GM12878 (cell line): Measurements from ENCODE around the gene ELP4. TPM values are rescaled to one million over a fixed set of nuclear protein-coding genes. Genes with fewer than 3 reads are reported as not detected.

ENCODE experiments used
- ATAC-seq: fragments of 200-7000 bp; cut with Tn5 transposase; 3 replicates; pipeline ENCODE4 v1.9.1; 2020; ENCODE audit warnings: mild to moderate bottlenecking, moderate library complexity
- BruUV-seq: library from RNA; stranded (reverse); fragments of 400-500 nt; replicated peaks from 2 replicates; lab custom pipeline; 2021; lab: Mats Ljungman, UMichigan
- CTCF ChIA-PET: fragments of 300-600 bp; sonication (Branson Sonifier 250); formaldehyde crosslinking; extraction: SDS; loops from one replicate; lab custom pipeline; 2021; ENCODE audit warnings: inconsistent platforms; lab: Yijun Ruan, JAX
- POLR2A ChIA-PET: fragments of 350-600 bp; formaldehyde crosslinking; extraction: SDS; loops from one replicate; lab custom pipeline; 2021; ENCODE audit warnings: inconsistent platforms; lab: Charles Lee
- RAD21 ChIA-PET: fragments of 300-600 bp; sonication (Branson Sonifier 250); formaldehyde crosslinking; loops from one replicate; lab custom pipeline; 2023; ENCODE audit warnings: antibody characterized with exemption; ENCODE audit not compliant: unreplicated experiment; lab: Charles Lee
- SMC1A ChIA-PET: fragments of 300-600 bp; sonication (Branson Sonifier 250); formaldehyde crosslinking; loops from one replicate; lab custom pipeline; 2023; ENCODE audit not compliant: unreplicated experiment, uncharacterized antibody; lab: Charles Lee
- DNase-seq: peaks from one replicate; pipeline ENCODE4 v3.0.0-alpha.2; 2011; ENCODE audit warnings: low read depth, low spot score
- FAIRE-seq: peaks from 3 replicates; lab custom pipeline; 2011; peaks lifted over from hg19 to GRCh38; lab: Jason Lieb, UNC
- H2AFZ ChIP-seq: 2 replicates; pipeline ENCODE4 v1.6.0; 2011; ENCODE audit warnings: low read depth, low read length, control low read depth; ENCODE audit not compliant: control insufficient read depth
- H3K27ac ChIP-seq: 2 replicates; pipeline ENCODE4 v1.5.1; 2011; ENCODE audit warnings: control low read depth; ENCODE audit not compliant: control insufficient read depth, insufficient read depth
- H3K27me3 ChIP-seq, 2 experiments: replicated peaks in 1 of 2; 2 replicates each; pipeline versions ENCODE4 v1.6.0 to v1.6.1; 2011; ENCODE audit warnings: low read length in 1 of 2; ENCODE audit not compliant: control insufficient read depth in 2 of 2, insufficient read depth in 2 of 2
- H3K36me3 ChIP-seq, 2 experiments: 2 replicates each; pipeline ENCODE4 v1.5.1; 2011; ENCODE audit warnings: low read length in 1 of 2; ENCODE audit not compliant: control insufficient read depth in 2 of 2, insufficient read depth in 2 of 2
- H3K4me1 ChIP-seq: 2 replicates; pipeline ENCODE4 v1.6.1; 2011; ENCODE audit warnings: mild to moderate bottlenecking, low read length, moderate library complexity, mixed read lengths; ENCODE audit not compliant: control insufficient read depth, insufficient read depth
- H3K4me2 ChIP-seq: 2 replicates; pipeline ENCODE4 v1.6.0; 2011; ENCODE audit warnings: control low read depth; ENCODE audit not compliant: control insufficient read depth, insufficient read depth
- H3K4me3 ChIP-seq: fragments of 200-600 bp; sonication (generic); 2 replicates; pipeline ENCODE4 v1.5.1; 2016
- H3K79me2 ChIP-seq: 2 replicates; pipeline ENCODE4 v1.6.0; 2011; ENCODE audit warnings: low read length; ENCODE audit not compliant: control insufficient read depth, insufficient read depth
- H3K9ac ChIP-seq: 2 replicates; pipeline ENCODE4 v1.8.0; 2011; ENCODE audit warnings: low read length, control low read depth, mixed read lengths; ENCODE audit not compliant: control insufficient read depth, insufficient read depth
- H3K9me3 ChIP-seq: replicated peaks from 3 replicates; pipeline ENCODE4 v1.5.1; 2011; ENCODE audit warnings: mild to moderate bottlenecking, low read length; ENCODE audit not compliant: control insufficient read depth, insufficient read depth
- H4K20me1 ChIP-seq: 2 replicates; pipeline ENCODE4 v1.6.0; 2011; ENCODE audit not compliant: control insufficient read depth, insufficient read depth
- ATF2 ChIP-seq: IDR thresholded peaks from 2 replicates; pipeline ENCODE4 v1.6.1; 2012; ENCODE audit warnings: low read length, inconsistent platforms
- RELB ChIP-seq: fragments of 450-650 bp; IDR thresholded peaks from 2 replicates; pipeline ENCODE4 v1.6.1; 2017; ENCODE audit warnings: low read depth, mild to moderate bottlenecking, moderate library complexity
- TARDBP ChIP-seq: IDR thresholded peaks from 2 replicates; pipeline ENCODE4 v1.6.1; 2016; ENCODE audit warnings: borderline replicate concordance
- in situ Hi-C: fragments of 300-500 bp; cut with MboI; formaldehyde crosslinking; loops from 9 replicates; pipeline ENCODE4 v1.14.3; 2018; ENCODE audit warnings: mixed read lengths
- intact Hi-C: fragments of 100-400 bp; cut with micrococcal nuclease; formaldehyde crosslinking; loops from one replicate; pipeline ENCODE4 v1.14.2; 2022; ENCODE audit not compliant: unreplicated experiment
- polyA plus RNA-seq, 11 experiments: library from polyadenylated mRNA; depleted of rRNA in 4 of 11; unstranded in 6 of 11; stranded (reverse) in 5 of 11; fragments of >200 nt; fragmentation: Nextera tagmentation in 4 of 11; fragmentation: Illumina TruSeq in 1 of 11; extraction: Ambion mirVana in 4 of 11; extraction: Trizol in 1 of 11; gene quantifications; 1 replicate in 1 of 11; 2 replicates in 10 of 11; pipeline versions ENCODE4 v1.2.1 to v1.2.3, GENCODE V29; 2011 to 2016; ENCODE audit warnings: inconsistent platforms in 2 of 11, missing spikeins in 2 of 11, low read depth in 1 of 11
- total RNA-seq, 4 experiments: library from RNA; depleted of rRNA in 3 of 4; stranded (reverse); fragments of >200 nt in 3 of 4; fragmentation: Illumina TruSeq in 1 of 4; extraction: Trizol in 1 of 4; gene quantifications; 2 replicates each; pipeline versions ENCODE4 v1.2.1 to v1.2.3, GENCODE V29; 2013 to 2021

ELP4 gene
- total and polyA plus RNA-seq, 10 of the 15 experiments (the other 5 are each of a cell fraction or from before 2014, with no cell fraction given): 17.7 to 36.1 (median 27.0) TPM

GRCh38 chr11:31763296-31763695, 253.7 kb downstream of the ELP4 start:
- BruUV-seq: no TSS peak
- CTCF ChIA-PET: interaction anchor here (0.7 to 0.9 kb wide), 3 partner anchors 14 to 122 kb away, joined by 3 read pairs; no protein-coding TSS in a partner anchor

More at GRCh38 chr11:31763296-31763695, 253.7 kb downstream of the ELP4 start:
- intact Hi-C loops: no loop called here
- H3K27me3 ChIP-seq: no peaks in the 10 kb centered on the region
- ChIA-PET RAD21 (no interaction called here), POLR2A (no interaction called here)
- H2AFZ ChIP-seq: no peak overlapping the region
- no peak overlapping the region for H3K4me3 ChIP-seq
- ATAC-seq (no peak), FAIRE-seq (peak; percentile 47)
- no peak overlapping the region for H3K9ac ChIP-seq
- H4K20me1 ChIP-seq: no peaks in the 10 kb centered on the region
- TF ChIP-seq TARDBP (no peak), RELB (no peak), ATF2 (no peak)
- TF ChIP-seq, all 136 proteins: peak for 0
- Histone ChIP-seq H3K4me1 (no peaks in the 10 kb centered on the region), H3K27ac (no peak overlapping the region), H3K79me2 (no peaks in the 10 kb centered on the region), H3K9me3 (no peaks in the 10 kb centered on the region), H3K36me3 (no peaks in the 10 kb centered on the region), H3K4me2 (no peak overlapping the region)
- DNase-seq: no peak
- SMC1A ChIA-PET: interaction anchor here (0.6 to 1.1 kb wide), 2 partner anchors 51 to 122 kb away, joined by 3 read pairs; no protein-coding TSS in a partner anchor
- in situ Hi-C loops: no loop called here
